ENCODE measurements around the gene KY.

DNA sequence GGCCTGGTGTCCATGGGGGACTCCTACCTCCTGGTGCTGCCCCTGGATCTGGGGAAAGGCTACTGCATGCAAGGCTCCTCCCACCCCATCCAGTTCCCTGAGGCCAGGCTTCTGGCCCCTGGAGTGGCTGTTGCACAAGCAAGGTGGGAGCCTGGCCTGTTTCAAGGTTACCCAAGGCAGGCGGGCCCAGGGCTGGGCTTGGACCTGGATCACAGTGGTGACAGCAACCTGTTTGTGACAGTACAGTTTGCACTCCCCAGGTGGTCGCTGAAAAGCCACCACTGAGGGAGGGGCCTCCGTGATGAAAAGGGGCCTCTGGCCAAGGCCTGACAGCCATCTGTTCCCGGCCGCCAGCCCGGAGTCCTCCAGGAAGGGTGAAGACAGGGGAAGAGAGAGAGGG lies 14.4 kb upstream of the KY start:
- TF ChIP-seq POLR2AphosphoS5 (IDR thresholded peaks at IDR 0.05; ENCODE audit: low read depth, low read length) (no peak), POLR2A (IDR thresholded peaks at IDR 0.05; ENCODE audit: low read depth, low read length) (no peak)
